HG02588 (cell line): ENCODE results near the gene UBA52.
A peak's percentile ranks its signal among the peaks of the same experiment; 100 is the strongest.
"Not testable (repeated sequence)": the region's sequence is repeated elsewhere in the genome, so short reads cannot be mapped to it uniquely, and the experiment has no call there.

Source experiments
- ATAC-seq: cut with Tn5 transposase; IDR thresholded peaks from one replicate; pipeline ENCODE4 v1.9.1; 2021; ENCODE audit warnings: mild to moderate bottlenecking, moderate library complexity; ENCODE audit not compliant: unreplicated experiment

Gene UBA52

DNA sequence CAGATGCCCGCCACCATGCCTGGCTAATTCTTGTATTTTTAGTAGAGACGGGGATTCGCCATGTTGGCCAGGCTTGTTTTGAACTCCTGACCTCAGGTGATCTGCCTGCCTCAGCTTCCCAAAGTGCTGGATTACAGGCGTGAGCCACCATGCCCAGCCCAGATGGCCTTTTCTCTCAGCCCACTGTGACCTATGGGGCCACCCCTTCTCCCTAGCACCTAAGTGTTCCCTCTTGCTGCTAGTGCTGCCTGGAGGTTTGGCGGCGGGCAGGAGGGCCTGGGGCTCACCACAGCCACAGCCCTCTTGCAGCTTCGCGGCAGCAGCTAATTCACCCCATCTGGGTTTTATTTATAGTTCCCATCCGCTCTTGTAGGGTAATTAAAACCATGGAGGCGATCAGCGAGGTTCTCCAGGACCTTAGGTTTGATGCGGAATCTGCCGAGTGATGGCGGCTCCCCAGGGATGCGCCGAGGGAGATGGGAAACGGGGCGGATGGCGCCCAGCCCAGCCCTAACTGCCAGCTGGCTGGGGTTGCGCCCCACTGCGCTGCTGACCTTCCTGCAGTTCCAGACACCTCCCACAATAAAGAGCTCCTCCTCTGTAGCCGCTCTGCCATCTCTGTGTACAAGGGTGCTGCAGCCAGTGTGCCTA, 20.2 kb downstream of the UBA52 start:
- ATAC-seq, result no peak

DNA sequence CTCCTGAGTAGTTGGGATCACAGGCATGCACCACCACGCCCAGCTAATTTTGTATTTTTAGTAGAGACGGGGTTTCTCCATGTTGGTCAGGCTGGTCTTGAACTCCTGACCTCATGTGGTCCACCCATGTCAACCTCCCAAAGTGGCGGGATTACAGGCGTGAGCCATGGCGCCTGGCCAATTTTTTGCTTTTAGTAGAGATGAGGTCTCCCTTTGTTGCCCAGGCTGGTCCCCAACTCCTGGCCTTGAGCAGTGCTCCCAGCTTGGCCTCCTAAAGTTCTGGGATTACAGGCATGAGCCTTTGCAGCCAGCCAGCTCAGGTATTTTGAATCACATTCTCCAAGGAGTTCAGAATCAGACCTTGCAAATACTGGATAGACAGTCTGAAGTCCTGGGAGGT, 21.1 kb downstream of the UBA52 start:
- ATAC-seq, result not testable (repeated sequence)

DNA sequence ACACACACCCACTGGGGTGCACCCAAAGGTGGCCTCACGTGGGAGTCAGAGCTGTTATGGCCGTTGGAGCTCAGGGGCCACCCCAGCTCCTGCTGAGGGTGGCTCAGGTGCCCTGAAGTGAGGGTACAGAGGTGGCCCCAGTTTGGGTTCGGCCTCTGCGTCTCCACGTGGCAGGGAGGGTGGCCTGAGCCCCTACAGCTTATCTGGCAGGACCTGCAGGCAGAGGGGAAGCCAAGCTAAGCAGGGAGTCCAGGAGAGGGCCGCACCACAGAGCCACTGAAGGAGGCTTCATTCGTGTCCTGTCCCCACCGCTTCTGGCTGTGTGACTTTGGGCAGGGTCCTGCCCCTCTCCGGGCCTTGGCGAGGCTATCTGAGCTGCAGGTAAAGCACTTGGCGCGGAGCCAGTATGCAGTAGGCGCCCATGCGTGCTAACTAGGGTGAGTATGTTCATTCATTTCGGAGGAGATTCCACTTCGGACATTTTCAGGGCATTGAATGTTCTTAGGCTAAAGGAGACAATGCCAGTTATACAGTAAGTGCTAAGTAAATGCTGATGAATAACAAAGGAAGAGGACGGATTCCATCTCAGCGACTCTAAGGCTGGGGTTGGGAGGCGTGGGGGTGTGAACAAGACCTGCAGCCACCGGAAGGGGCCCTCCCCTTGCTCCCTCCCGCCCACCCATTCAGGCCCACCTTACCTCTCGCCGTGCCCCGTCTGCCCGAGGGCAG, 21.9 kb downstream of the UBA52 start:
- ATAC-seq, result no peak

- ATAC-seq, result peak; percentile 61
Measured at GRCh38 chr19:18594096-18594823, 22.6 kb downstream of the UBA52 start.

DNA sequence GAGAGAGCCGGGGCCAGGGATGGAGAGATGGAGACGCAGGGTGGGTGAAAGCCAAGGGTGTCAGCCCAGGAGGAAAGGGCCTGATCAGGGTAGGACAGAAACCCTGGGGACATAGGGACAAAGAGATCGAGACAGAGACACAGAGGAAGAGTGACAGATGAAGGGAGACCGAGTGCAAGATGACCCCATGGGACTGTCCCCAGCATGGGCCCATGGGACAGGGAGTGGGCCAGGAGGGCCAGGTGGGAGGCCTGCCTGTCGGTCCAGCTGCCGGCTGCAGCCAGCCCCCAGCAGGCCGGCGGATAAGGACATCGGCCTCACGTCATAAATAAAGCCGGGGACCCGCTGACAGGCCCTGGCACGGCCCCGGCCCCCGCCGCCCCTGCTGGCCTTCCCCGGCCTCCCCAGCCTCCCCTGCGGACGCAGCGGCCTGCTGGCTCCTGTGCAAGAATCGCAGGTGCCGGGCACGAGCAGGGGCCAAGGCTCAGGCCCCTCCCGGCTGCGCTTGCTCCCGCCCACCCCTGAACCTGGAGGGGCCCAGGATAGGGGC, 23.2 kb downstream of the UBA52 start:
- no peak for ATAC-seq

- no peak for ATAC-seq
Measured at GRCh38 chr19:18595475-18595874, 23.8 kb downstream of the UBA52 start.

GRCh38 chr19:18596752-18597157, 25.1 kb downstream of the UBA52 start:
- no peak for ATAC-seq

DNA sequence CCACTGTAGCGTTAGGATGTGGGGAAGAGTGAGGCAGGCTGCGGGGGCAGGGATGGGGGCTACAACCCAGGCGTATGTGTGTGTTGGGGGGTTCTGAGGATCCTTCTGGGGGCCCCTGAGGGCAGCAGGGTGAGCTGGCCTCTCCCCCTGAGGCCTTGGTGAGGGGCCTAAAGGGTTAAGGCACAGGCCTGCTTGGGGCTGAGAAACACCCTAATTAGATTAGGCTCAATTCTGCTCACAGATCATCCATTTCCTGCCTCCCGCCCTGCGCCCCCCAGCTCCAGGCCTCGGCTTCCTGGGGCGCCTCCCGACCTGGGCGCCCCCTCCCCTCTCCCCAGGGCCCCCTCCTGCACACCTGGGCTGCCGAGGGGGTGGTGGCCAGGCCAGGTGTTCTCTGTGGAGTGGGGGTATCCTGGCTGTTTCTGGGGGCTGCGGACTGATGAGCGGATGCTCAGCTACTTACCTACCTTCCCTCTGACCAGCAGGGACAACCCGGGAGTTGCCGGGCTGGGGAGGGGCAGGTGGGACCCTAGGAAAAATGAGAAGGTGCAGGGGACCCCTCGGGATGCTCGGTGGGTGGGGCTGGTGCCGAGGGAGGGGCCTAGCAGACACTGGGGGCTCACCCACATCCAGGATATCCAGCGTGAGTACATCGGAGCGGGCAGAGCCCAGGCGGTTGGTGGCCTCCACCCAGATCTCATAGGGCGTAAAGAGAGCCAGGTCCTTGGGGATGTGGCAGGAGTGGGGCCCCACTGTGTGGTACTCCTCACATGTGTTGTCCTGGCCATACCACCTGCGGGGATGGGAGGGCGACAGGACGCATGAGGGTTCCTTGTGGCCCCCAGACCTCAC, 26.4 kb downstream of the UBA52 start:
- ATAC-seq, result no peak

DNA sequence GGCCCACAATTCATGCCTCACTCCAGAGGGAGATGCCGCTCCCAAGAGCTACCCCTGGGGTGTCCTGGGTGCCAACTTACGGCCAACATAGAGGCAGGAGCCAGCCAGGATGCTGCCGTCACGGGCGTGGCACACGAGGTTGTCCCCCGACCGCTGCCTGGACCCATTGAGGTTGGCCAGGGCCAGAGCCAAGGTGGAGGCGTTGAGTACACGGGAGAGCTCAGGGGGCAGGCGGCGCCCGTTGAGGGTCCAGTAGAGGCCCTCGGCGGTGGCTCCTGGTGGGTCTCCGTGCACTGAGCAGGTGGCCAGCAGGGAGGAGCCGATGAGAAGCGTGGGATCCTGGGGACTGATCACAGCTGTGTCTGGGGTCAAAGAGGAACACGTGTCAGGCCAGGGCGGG, 27.8 kb downstream of the UBA52 start:
- ATAC-seq, result no peak

- ATAC-seq, result not testable (repeated sequence)
Measured at GRCh38 chr19:18600692-18601397, 29.2 kb downstream of the UBA52 start.

DNA sequence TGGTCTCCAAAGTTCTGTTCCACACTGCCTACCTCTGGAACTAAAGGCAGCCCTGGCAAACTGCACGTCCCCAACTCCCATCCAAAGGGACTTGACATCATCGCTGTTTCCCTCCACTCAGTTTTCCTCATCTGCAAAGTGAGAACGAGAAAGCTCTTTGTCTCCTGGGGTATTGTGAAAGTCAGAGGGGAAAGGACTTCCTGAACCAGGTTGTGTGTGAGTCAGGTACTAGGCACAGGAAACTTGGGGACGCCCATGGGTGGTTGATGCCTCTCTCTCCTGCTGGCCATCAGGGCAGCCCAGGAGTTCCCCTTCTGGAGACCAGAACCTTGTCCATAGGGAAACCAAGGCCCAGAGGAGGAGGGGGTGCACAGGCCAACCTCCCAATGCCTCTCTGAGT, 30.2 kb downstream of the UBA52 start:
- ATAC-seq, result no peak

GRCh38 chr19:18603255-18603957, 31.7 kb downstream of the UBA52 start:
- no peak for ATAC-seq

DNA sequence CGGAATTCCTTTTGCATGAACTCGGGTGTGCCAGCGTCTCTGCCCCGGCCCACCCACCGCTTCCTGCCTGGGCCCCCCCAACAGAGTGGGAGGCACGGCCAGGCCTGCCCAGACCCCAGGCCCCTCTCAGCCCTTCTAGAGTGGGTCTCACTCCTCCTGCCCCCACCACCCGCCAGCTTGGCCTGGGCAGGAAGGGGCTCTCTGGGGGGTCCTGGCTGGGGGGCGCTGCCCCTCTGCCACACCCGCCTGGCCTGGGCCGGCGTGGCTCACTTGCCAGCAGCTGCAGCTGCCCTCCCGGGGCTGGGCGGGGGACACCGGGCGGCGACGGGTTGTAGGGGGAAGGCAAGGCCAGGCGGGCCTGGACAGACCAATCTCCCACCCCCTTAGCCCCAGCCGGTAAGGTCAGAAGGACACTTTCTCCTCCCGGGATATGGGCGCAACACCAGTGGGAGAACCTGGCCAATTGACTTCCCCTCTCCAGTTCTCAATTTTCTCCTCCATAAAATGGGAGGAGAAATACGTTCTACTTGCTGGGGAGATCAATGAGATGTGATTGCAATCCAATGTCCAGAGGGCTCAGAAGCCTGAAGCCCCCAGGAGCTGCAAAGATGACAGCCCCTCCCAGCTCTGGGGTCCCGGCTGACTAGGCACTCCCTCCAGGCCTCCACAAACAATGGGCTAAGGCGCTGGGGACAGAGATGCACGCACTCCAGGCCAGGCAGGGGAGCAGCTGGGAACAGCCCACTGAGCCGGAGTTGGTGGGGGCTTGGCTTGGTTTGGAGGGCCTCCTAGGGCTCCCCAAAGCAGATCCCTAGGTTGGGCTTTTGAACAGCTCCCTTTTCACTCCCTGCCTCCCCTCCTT, 32.5 kb downstream of the UBA52 start:
- no peak for ATAC-seq

- ATAC-seq, result no peak
Measured at GRCh38 chr19:18604820-18605159, 33.1 kb downstream of the UBA52 start.

DNA sequence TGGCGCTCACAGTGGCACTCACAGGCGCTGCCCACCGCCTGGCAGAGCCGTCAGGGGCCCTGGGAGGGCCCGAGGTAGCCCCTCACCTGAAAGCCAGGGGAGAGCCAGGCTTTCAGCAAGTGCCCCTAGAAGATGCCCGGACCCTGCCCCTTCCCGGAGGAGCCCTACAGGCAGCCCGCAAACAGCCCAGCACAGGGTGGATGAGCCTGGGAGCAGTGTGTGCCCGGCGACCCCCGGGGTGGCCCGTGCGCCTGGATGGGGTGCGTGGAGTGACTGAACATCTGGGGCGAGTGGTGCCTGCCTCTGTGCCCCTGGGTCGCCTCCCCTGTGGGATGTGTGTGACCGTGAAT, 33.5 kb downstream of the UBA52 start:
- no peak for ATAC-seq

DNA sequence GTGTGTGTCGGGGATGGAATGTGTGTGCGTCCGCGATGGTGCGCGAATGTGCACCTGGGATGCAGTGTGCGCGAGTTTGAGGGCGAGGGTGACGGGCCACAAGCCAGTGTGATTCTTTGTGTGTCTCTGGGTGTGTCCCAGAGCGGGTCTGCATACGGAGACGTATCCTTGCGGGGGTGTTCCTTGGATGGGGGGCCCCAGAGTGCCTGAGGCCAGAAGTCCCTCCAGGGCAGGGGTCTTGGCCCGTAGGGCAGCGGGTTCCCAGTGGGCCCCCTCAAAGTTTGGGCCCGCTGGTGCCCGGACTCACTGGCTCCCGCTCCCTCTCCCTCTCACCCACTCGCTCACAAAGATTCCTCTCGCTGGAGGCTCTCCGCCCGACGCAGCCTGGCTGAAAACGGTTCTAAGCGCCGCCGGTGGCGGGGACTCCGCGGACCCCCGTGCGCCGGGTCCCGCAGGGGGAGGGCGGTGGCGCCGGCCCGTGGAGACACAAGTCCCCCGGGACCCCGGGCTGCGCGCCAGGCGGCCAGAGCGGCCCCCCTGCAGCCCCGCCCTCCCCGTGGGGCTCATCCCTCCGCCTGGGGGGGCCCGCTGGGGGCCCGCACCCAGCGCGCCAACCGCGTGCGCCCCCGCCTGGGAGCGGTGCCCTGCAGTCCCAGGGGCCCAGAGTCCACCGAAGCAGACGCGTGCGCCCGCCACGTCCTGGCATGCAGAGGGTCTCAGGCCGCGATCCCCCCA, 34.1 kb downstream of the UBA52 start:
- ATAC-seq, result no peak

DNA sequence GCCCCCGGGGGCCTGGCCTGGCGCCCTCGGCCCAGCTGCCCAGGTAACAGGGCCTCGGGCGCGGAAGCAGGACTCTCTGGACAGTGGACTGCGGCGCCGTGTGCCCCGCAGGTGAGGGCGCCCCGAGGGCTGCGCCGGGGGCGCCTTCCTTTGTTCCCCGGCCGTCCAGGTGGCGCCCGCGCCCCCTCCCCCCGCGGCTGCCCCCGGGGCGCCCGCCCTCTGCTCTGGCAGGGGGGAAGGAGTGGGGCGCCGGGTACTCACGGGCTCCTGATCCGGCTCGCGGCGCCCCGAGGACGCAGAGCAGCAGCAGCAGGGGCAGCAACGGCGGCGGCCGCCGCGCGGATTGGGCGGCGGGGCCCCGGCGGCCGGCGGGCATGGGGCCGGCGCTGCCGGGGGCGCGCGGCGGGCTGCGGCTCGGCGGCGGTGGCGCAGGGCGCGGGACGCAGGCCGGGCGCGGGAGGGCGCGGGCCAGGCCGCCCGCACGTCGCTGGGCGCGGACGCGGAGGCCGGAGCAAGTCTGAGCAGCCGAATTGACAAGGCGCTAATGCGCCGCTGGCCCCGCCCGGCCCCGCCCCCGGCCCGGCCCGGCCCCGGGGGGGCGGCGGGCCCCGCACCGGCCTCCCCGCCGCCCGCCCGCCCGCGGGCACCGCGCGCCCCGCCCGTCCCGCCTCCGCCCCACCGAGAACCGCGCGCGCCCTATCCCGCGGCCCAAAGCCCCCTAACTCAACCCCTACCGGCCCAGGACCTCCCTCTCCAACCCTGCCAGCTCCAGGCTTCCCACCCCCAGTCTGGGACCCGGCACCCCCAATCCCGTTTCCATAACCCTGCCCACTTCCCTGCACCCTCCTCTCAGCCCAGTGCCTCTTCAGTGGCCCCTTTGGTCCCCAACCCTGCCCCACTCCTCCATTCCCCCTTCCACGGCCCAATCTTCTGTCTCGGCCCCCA, 34.9 kb downstream of the UBA52 start, which contains the start of gene CRLF1:
TSS of gene CRLF1 (minus strand) at position 519 of the 945 bp plus-strand sequence. CDS start at position 376, 143 bp downstream.
- no peak for ATAC-seq
